Activated gamma-delta T cell (primary cell): Measurements from ENCODE around the gene RALGAPB.
"Not testable (repeated sequence)": the region's sequence is repeated elsewhere in the genome, so short reads cannot be mapped to it uniquely, and the experiment has no call there.

ENCODE experiments used
- DNase-seq: peaks from one replicate; lab custom pipeline; 2025; lab: John Stamatoyannopoulos, UW

The RALGAPB gene

DNA sequence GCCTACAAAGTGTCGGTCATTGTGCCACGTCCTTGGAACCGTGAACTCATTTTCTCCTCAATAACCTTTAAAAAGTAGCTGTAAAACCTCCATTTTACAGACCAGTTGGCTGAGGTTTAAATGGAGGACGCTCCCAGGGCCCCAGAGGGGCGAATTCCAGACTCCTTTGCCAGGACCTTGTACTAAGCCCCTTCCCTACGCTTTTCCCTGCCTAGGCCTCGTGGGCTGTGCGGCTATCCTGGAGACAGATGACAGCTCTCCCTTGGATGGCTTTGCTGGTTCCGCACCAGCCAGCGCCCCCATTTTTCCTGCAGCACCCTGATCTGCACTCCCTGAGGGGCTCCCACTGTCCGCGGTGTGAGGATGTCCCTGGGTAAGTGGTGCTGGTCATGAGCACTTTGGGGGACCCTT, 25.4 kb upstream of the RALGAPB start:
- DNase-seq, result no peak

DNA sequence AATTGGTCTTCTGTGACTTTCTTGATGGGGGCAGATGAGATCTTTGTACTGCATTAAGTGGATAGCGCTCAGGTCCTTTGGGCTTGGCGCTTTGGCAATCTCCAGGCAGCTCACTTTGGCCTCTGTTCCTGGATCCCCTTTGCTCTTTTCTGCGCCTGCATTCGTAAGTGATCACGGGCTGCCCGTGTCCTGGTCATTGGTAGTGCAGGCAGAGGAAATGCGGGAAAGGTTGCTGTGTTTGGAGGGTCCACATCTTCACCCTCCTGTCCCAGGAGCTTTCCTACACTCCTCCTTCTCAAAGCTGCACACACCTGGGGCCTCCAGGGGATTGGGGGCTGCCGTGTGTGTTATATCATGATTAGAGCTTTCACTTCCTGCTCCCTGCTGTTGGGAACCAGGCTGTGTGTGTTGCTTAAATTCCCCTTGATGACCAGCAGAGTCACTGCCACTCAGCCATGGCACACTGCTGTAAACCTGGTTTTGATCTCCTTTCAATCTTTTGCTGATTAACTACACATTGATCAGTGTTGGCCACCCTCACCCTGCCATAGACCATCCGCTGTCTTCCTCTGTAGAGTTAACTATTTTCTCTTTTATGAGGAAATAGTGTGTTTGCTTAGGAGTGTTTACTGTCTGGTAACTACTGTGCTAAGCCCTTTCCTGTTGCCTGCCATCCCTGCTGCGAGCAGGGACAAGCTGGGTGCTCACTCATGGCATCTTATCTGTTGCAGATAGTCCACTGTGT, 24.5 kb upstream of the RALGAPB start:
- DNase-seq, result no peak

DNA sequence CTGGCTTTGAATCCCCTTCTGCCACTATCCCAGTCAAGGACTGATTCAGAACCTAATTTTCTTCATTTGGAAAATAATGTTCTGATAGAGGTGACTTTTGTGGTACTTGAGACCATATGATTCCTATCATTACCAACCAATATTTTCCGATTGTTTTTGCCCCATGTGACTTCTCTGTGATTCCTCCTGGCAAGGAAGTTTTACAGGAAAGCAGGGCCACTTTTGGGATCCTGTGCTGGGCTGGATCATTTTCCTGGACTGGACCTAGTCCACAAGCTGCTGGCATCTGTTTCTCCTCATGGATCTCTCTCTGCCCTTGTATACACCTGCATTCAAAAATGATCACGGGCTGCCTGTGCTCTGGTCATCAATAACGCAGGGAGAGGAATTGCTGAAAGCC, 23.6 kb upstream of the RALGAPB start:
- DNase-seq, result no peak

DNA sequence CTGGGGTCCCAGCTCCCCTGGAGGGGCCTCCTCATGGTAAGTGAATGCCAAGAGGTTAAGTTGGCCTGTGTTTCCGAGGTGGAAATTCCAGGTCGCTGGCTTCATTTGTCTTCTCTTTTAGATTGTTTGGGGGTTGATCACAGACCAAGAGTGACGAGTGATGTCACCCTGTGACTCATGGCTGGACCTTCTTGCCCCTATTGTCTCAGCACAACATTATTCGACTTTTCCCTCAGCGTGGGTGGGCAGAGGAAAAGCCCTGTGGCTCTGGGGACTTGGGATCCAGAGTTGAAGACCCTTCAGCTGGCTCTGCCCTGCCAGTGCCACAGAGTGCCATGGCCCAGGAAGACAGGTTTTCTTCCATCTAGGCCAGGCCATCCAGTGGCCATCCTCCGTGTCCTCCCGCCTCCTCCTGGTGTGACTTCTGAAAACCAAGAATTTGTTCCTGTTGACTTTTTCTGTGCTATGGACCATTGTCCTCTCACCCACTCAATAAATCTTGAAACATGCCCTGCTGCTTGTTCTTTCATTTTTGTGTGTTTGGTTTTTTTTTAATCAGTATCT, 22.1 kb upstream of the RALGAPB start:
- no peak for DNase-seq

DNA sequence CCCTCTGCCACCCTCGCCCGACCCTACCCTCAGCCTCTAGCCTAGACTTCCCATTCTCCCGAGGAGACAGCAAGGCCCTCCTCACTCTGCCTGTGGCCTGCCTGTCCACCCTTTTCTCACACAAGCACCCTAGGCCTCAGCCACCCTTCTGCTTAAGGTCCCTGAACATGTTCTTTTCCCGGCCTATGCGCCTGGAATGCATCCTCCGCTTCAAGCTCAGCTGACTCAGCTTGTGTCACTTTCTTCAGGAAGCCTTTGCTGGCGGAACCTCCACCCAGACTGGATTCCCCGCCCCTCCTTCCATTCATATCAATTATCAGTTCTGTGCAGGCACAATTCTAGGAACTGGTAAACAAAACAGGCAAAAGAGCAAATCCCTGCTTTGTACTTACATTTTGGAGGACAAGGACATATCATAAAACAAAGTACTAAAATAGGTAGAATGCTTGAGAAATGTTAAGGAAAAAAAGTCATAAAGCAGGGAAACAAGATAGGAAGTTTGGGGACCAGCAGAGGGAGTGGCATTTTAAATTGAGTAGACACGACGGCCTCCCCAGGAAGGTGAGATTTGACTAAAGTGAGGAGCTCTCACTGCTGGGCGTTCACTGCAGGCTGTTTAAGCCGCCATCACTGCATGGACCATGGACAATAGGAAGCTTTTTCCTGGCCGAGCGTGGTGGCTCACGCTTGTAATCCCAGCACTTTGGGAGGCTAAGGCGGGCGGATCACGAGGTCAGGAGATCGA, 19.6 kb upstream of the RALGAPB start:
- DNase-seq, result no peak

DNA sequence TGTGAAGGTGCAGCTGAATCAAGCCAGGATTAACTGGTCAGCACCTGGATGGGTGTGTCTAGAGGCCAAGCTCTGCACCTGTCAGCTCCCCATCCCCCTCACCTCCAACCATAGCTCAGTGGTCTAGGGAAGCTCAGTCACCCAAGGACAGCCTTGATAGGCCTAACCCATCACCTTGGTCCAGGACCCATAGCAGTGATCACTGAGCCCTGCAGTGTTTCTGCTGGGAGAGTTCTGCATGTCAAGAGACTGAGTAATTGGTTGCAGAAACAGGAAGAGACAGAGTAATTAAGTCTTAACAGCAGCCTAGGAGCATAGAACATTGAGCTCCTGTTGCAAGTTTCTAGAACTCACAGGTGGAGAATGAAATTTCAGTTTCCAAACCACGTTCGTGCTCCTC, 18.7 kb upstream of the RALGAPB start:
- DNase-seq, result no peak

DNA sequence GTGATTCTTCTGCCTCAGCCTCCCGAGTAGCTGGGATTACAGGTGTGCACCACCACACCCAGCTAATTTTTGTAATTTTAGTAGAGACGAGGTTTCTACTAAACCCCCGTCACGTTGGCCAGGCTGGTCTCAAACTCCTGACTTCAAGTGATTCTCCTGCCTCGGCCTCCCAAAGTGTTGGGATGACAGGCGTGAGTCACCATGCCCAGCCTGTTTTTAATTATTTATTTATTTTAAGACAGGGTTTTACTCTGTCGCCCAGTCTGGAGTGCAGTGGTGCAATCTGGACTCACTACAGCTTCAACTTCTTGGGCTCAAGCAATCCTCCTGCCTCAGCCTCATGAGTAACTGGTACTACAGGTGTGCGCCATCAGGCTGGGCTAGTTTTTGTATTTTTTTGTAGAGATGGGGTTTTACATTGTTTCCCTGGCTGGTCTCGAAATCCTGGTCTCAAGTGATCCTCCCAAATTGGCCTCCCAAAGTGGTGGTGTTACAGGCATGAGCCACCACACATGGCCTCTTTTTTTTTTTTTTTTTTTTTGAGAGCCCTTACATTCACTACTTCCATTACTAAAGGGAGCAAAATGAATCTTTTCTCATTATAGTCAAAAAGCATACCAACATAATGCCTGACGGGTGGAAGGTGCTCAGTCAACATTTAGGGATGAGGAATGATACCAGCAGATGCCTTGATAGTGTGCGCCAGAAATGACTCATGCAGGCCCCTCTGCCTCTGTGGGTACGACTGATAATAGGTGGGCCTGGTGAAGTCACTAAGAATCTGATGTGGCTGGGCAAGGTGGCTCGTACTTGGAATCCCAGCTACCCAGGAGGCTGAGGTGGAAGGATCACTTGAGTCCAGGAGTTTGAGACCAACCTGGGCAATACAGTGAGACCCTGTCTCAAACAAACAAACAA, 17.8 kb upstream of the RALGAPB start:
- DNase-seq, result no peak

DNA sequence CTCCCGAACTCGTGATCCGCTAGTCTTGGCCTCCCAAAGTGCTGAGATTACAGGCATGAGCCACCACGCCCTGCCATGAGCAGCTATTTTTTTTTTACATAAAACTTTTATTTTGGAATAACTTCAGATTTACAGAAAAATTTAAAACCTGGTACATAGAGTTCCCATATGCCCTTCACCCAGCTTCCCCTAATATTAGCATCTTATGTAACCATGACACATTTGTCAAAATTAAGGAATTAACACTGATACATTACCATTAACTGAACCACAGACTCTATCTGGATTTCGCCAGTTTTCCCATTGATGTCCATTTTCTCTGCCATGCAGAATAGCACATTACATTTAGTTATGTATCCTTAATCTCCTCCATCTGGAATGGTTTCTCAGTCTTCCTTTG, 14.3 kb upstream of the RALGAPB start:
- DNase-seq, result no peak

DNA sequence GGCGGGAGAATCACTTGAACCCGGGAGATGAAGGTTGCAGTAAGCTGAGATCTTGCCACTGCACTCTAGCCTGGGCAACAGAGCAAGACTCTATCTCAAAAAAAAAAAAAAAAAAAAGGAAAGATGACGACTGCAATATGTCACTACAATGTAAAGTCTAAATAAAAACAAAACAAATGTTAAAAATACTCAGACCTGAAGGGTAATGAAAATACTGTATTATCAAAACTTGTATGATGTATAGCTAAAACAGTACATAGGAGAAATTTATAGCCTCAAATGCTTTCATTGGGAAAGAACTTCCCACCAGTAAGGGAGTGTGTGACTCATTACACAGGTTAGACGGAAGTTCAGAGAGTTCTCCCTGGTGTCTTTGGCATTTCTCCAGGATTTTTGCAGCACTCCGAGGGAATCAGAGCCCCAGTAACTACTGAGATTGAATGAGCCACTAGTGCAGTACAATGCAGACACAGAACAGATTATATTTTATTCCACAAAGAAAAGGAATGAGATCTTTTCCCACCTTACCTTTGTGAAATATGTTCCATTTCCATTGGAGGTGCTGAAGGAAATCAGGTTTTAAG, 12.5 kb upstream of the RALGAPB start:
- DNase-seq, result no peak

DNA sequence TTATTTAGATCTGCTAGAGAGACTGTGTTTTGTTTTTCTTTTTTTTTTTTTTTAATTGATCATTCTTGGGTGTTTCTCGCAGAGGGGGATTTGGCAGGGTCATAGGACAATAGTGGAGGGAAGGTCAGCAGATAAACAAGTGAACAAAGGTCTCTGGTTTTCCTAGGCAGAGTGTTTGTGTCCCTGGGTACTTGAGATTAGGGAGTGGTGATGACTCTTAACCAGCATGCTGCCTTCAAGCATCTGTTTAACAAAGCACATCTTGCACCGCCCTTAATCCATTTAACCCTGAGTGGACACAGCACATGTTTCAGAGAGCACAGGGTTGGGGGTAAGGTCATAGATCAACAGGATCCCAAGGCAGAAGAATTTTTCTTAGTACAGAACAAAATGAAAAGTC, 12.0 kb upstream of the RALGAPB start:
- not testable (repeated sequence) for DNase-seq

DNA sequence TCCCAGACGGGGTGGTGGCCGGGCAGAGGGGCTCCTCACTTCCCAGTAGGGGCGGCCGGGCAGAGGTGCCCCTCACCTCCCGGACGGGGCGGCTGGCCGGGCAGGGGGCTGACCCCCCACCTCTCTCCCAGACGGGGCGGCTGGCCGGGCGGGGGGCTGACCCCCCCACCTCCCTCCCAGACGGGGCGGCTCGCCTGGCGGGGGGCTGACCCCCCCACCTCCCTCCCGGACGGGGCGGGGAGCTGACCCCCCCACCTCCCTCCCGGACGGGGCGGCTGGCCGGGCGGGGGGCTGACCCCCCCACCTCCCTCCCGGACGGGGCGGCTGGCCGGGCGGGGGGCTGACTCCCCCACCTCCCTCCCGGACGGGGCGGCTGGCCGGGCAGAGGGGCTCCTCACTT, 11.5 kb upstream of the RALGAPB start:
- not testable (repeated sequence) for DNase-seq

DNA sequence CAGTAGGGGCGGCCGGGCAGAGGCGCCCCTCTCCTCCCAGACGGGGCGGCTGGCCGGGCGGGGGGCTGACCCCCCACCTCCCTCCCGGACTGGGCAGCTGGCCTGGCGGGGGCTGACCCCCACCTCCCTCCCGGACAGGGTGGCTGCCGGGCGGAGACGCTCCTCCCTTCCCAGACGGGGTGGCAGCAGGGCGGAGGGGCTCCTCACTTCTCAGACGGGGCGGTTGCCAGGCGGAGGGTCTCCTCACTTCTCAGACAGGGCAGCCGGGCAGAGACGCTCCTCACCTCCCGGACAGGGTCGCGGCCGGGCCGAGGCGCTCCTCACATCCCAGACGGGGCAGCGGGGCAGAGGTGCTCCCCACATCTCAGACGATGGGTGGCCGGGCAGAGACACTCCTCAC, 11.1 kb upstream of the RALGAPB start:
- not testable (repeated sequence) for DNase-seq

DNA sequence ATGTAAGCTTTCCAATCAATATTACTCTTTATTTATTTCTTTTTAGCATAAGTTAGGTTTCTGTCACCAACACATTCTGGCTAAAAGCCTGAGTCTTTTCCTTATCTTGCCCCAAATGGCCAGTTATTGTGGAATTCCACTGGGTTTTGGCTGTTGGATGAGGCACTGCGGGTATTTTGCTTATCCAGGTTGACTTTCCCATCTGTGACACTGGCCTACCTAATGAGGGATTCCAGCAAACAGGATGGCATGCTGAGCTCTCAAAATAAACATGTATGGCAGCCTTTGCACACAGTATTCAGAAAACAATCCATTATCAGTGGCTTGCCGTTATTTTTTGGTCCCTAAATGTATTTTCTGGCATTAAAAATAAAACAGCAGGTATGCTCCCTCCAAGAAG, 6.5 kb upstream of the RALGAPB start:
- no peak for DNase-seq

DNA sequence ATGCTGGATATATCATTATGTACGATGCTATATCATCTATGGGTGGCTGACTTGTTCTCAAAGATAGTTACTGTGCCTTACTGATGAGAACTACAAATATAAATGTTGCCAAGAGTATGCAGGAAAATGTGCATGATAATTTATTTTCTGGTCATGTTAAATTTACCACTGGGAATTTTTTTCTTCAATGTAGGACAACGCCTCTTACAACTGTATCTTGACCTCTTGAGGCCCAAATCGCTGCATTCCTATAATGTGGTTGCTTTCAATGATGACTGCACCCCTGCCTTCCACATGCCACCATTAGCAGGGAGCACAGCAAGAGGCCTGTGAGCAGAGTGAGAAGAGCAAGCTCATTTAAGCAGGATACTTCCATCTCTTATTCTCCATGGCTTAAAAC, 5.7 kb upstream of the RALGAPB start:
- no peak for DNase-seq

DNA sequence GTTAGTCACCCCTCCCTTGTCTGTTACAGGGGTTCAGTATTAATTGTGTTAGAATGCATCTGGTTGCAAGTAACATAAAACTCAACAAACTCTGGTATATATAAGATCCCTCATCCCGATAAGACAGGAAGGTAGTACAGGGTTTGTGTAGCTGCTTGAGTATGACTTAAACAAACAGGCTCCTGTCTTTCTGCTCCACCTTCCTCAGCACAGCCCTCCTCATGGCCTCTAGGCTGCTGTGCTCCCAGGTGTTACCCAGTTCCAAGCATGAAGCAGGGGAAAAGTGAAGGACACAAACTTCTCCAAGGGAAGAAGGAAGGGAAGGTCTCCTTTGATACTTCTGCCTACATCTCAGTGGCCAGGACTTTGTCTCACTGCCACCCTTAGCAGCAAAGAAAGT, 1.4 kb upstream of the RALGAPB start:
- DNase-seq, result no peak

DNA sequence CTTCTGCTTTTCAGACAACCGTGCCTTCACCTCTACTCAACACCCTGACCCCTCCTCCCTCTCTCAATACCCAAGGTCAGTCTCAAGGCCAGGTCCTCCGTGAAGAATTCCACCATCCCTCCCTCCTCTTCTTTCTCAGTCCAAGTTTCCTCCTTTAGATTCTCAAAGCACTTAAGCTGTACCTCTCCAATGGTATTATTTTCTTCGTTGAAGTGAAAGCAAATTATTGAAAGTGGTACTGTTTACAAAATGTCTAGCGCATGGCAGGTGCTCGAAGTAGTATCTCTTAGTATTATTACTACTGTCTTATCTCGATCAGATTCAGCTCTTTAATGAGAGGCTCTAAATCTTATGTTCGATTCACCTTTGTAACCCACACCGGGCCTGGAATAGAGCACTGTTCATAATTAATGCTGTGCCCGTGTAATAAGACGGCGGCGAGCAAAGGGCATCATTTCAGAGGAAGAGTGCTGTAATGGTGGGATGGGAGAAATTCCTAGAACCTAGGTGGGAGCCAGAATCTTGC, 593 bp upstream of the RALGAPB start:
- DNase-seq, result no peak

DNA sequence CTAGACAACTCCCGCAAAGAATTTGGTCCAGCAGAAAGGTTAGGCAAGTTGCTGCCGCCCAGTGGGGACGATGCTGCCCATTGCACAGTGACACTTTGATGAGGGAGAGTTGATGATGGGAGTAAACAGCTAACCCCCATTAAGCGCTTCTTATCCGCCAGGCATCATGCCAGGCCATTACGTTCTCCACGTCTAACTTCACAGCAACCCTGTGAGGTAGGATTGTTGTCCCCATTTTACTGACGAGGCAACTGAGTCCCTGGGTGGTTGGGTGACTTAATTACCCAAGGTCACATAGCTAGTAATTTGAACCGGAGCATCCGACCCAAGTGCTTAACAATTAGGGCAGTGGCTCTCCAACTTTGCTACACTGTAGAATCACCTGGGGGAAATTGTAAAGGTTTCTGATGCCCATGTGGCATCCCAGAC, 738 bp downstream of the RALGAPB start:
- DNase-seq, result no peak

DNA sequence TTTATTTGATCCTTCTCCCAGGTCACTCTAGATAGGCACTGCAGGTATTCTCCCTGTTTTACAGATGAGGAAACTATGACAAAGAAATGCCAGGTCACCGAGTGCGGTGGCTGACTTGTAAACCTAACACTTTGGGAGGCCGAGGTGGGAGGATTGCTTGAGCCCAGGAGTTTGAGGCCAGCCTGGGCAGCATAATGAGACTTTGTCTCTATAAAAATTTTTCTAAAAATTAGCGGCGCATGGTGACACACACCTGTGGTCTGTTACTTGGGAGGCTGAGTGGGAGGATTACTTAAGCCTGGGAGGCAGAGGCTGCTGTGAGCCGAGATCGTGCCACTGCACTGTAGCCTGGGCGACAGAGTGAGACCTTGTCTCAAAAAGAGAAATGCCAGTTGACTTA, 5.1 kb downstream of the RALGAPB start:
- no peak for DNase-seq

DNA sequence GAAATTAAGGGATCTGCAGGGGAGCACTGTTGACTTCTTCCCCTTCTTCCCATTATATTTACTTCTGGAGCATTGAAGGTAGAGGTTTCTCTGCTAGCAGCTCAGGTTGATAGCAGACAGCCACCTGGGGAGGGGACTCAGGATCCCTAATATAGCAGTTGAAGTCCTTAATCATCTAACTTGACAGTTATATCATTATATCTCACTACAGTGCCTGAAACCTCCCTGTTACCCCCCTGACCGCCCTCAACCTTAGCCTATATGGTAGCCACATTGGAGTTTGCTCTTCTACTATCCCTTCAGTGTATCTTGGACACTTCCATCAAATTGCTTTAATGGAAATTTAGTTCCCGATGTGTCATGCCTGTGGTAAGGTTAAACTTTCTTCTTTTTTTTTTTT, 7.0 kb downstream of the RALGAPB start:
- no peak for DNase-seq

DNA sequence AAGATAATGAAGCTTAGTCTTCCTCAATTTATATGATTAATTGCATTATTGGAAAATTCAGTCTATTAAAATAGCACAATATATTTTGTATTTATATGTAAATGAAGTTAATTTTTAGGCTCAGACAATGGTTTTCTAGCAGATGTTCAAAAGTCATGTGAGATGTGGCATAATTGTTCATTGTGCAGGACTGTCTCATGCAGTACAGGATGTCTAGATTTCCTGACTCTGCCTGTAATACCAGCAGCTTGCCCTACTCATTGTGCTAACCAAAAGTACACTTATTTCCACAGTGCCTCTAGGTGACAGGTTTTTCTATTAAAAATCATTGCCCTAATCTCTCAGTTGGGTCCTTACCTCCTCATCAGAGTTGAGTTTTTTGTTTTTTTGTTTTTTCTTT, 12.4 kb downstream of the RALGAPB start:
- no peak for DNase-seq

DNA sequence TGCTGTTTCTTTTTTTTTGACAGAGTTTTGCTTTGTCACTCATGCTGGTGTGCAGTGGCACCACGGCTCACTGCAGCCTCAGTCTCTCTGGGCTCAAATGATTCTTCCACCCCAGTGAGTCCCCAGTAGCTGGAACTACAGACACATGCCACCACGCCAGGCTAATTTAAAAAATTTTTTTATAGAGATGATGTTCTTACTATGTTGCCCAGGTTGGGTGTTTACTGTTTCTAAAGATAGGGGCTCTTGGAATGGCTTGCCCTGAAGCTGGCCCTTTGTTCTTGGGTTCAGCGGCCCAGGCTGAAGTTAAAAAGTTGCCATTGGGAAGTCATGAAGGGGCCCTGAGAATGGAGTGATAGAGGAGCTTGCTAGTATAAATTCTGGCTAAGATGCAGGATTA, 16.5 kb downstream of the RALGAPB start:
- DNase-seq, result no peak
